LNCAP (cell line): ENCODE data around the gene FGD3.

ENCODE experiments used
- TF ChIP-seq, protein P1 (sequence below): fragments of 450-650 bp; IDR thresholded peaks from 2 replicates; pipeline ENCODE4 v1.5.1; 2017; ENCODE audit warnings: mild to moderate bottlenecking

FGD3 gene

DNA sequence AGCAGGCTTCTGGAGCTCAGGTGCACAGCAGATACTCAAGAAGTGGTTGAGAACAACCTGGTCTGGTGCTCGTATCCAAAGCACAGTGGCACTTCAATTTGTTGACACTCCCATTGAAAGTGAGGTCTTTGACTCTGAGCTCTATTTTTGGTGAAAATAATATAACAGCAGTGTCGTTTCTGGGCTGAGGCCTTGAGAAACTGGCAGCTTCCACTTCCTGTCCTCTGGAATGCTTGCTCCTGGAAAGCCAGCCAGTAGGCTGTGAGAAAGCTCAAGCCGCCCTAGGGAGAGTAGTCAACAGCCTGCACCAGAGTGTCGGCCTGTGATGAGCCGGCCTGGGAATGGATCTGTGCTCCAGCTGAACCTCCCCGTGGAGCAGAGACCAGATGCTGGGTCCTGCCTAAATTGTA lies 104.4 kb downstream of the FGD3 start:
- TF ChIP-seq, protein P1, sequence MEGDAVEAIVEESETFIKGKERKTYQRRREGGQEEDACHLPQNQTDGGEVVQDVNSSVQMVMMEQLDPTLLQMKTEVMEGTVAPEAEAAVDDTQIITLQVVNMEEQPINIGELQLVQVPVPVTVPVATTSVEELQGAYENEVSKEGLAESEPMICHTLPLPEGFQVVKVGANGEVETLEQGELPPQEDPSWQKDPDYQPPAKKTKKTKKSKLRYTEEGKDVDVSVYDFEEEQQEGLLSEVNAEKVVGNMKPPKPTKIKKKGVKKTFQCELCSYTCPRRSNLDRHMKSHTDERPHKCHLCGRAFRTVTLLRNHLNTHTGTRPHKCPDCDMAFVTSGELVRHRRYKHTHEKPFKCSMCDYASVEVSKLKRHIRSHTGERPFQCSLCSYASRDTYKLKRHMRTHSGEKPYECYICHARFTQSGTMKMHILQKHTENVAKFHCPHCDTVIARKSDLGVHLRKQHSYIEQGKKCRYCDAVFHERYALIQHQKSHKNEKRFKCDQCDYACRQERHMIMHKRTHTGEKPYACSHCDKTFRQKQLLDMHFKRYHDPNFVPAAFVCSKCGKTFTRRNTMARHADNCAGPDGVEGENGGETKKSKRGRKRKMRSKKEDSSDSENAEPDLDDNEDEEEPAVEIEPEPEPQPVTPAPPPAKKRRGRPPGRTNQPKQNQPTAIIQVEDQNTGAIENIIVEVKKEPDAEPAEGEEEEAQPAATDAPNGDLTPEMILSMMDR = no peak

DNA sequence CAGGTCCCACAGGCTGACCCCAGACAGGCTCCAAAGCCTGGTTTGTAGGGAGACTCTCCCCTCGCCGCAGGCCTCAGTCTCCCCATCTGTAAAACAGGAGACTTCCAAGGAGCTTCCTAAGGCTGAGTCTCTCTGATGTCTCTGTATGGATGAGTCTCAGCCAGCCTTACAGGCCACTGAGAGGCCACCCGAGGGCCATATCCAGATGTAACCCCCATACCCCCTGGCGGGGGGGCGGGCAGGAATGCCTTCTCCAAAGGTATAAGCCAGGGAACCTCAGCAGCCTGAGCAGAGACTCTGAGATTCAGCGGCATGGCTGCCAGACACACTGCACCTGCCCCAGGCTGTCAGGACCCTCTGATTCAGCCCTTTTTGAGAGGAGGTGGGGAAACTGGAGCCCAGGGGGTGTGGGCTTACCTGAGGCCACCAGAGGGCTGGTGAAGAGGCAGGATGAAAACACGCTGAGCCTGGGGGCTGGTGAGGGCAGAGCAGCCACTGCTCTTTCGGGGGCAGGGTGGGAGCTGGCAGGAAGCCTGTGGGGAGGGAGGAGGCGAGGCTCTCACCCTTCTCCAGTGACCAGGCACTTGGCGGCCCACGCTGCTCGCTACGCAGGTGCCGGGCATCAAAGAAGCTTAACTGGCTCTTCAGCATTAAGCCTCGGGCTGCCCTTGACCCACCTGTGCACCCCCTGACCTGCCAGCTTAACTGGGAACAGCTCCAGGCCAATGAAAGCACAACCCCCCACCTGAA lies 105.6 kb downstream of the FGD3 start:
- TF ChIP-seq, protein P1 = no peak

DNA sequence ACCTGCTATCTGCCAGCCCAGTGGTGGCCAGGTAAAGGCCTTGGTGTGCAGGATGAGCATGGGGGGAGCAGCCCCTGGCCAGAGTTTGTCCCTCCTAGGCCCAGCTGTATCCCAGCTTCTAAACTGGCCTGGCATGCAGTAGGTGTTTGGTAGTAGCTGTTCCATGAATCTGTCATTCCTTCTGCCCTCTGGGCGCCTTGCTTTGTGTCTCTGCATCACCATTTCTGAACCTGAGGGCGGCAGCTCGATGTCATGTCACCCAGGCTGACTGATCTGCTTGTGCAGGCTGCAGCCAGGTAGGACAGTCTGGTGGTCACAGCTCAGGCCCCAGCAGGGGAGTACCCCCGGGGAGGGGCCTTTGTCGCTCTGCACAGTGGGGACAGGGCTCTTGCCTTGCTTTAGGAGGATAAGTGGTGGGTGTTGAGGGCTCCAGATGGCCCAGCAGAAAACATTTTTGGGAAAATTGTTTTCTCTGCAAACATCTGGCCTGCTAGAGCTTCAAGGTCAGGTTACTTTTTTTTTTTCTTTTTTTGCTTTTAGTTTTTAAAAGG lies 106.5 kb downstream of the FGD3 start:
- TF ChIP-seq, protein P1 = no peak

DNA sequence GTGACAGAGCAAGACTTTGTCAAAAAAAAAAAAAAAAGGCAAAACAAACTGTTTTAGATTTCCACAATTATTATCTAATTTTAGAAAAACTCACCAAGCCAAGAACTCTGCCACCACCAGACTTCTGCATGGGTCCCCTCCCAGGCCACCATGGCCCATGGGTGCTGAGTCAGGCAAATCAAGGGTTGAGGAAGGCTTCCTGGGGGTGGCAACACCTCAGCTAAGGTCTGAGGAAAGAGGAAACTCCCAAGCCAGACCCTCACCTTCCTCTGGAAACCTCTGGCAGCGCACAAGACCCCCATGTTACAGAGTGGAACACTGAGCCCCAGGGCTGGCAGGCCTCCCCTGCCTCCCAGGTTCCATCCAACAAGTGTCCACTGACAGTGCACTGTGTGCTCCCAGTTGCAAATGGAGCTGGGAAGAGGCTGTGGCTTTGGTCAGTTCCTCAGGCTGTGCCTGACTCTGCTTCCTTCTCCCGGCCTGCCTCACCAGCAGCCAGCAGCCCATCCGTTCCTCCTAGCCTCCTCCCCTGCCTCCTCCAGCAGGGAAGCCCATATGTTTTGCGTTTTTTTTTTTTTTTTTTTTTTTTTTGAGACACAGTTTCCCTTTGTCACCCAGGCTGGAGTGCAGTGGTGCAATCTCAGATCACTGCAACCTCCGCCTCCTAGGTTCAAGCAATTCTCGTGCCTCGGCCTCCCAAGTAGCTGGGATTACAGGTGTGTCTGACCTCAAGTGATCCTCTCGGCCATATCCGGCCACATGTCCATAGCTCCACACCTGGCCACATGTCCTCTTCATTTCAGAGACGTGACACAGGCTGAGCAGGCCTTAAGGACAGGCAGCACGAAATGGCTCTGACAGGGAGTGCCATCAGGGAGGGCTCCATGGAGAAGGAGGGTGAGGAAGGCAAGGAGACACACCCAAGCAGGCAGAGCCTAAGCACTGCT lies 107.7 kb downstream of the FGD3 start:
- TF ChIP-seq, protein P1 = no peak

DNA sequence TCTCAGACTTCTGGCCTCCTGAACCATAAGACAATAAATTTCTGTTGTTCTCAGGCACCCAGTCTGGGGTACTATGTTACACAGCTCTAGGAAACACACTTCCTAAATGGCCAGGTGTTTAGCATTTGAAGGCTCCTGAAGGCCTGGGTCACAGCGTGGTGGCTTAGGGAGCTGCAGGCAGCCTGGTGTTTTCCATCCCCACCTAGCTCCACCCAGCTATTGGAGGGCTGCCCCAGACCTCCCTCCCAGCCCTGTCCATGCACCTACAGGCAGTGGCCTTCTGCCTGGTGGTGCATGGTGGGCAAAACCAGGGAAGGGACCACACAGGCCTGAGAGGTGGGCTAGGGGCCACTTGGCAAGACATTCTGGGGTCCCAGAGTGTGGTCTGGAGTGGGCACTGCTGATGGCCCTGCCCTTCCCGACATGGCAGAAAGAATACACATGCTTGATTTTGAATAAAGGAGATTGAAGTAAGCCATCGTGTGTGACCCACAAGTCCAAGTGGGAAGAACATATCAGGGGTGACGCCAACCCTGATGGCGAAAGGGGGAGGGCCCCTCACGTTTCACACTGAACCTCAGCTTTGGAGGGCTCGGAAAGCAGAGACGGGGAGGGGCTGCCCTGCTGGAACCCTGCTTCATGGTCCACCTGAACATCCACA lies 109.8 kb downstream of the FGD3 start:
- TF ChIP-seq, protein P1 = no peak

DNA sequence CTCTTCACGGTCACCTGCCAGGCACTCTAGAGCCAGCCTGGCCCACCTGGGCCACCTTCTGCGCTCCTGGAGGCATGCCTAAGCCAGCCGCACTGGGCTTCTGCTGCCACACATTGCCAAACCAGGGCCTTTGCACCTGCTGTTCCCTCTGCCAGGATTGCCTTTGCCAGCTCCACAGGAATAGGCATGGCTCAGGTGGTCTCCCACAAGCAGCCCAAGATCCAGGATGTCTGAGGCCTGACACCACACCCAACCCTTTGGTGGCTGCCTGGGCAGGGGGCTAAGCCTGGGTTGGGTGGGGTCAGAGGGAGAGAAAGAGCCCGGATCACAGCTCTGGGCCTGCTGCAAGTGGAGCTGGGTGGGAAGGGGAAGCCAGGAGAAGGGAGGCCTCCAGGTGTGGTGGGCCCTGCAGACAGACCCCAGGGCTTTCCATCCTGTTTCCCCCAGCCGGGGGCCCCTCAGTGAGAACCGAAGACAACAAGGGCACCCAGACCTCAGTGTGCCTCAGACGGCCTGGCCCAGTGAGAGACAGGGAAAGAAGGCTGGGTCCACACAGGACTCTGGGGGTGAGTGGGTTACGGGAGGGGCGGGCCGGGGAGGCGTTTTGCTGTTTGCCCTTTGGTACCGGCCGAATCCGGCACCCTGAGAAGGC lies 110.5 kb downstream of the FGD3 start:
- TF ChIP-seq, protein P1 = no peak
